Measurements from ENCODE around the gene SHC4. TPM values are rescaled to one million over a fixed set of nuclear protein-coding genes. Genes with fewer than 3 reads are reported as not detected.

The SHC4 gene
- polyA plus RNA-seq, 1 donor from 2014 or later = 4.5 TPM

DNA sequence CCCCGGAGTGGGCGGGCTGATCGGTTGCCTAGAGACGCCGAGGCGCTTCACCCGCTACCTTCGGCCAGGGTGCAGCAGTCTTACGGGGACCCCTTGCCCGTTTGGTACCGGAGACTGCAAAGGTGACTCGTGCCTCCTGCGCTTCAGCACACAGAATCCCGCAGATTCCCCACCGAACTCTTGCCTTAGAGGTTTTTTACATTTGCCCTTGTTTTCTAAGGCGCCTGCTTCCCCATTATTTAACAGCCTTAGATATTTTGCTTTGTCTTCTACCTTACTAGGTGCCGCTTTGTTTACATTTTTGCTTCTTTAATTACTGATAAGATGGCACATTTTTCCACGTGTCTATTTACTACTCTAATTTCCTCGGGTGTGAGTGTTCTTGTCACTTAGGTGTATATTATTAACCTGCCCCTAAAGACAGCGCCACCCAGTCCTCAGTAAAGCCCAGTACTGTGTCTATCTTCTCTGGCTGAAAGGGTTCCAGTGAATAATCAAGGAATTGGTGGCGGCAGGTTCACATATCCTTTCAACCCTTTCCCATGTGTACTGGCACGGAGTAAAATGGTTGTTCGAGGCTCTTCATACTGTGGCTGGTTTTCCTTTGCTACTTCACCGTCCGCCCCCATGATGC, 152.3 kb downstream of the SHC4 start:
- peak overlapping the region; percentile 29 for H3K27ac ChIP-seq (ENCODE audit: low read length)
- peak overlapping the region; percentile 59 for H3K9ac ChIP-seq (ENCODE audit: low read length)
- H3K27me3 ChIP-seq (ENCODE audit: insufficient read depth, low read depth, low read length) = no peaks in the 10 kb centered on the region
- peak overlapping the region; percentile 76 for H3K4me2 ChIP-seq (ENCODE audit: low read length)
- peak overlapping the region; percentile 61 for H2AFZ ChIP-seq (ENCODE audit: low read depth, low read length)
- no peaks in the 10 kb centered on the region for H4K20me1 ChIP-seq (ENCODE audit: insufficient read depth)
- no peaks in the 10 kb centered on the region for H3K79me2 ChIP-seq (replicated peaks; ENCODE audit: insufficient read depth, low read length)
- TF ChIP-seq RAD21 (conservative IDR thresholded peaks at IDR 0.05) (no peak), TAF1 (IDR thresholded peaks at IDR 0.05; ENCODE audit: low read depth) (no peak), REST (IDR thresholded peaks at IDR 0.05; ENCODE audit: borderline replicate concordance) (no peak), EZH2 (IDR thresholded peaks at IDR 0.05; ENCODE audit: borderline replicate concordance, insufficient read depth, low read length, poor library complexity, severe bottlenecking) (no peak), CTCF (IDR thresholded peaks at IDR 0.05; ENCODE audit: poor library complexity, severe bottlenecking) (peak; percentile 45), MXI1 (conservative IDR thresholded peaks at IDR 0.05; ENCODE audit: poor library complexity, severe bottlenecking) (peak; percentile 59)
- H3F3A ChIP-seq (ENCODE audit: insufficient read depth, low read length, poor library complexity, severe bottlenecking) = no peaks in the 10 kb centered on the region
- no peaks in the 10 kb centered on the region for H3K9me3 ChIP-seq (ENCODE audit: low read length)
- no peaks in the 10 kb centered on the region for H3K9me2 ChIP-seq (ENCODE audit: insufficient read depth, low read length)
- H3K4me3 ChIP-seq (ENCODE audit: low read length) = peak overlapping the region; percentile 79
- H3K36me3 ChIP-seq (ENCODE audit: insufficient read depth, low read length) = no peaks in the 10 kb centered on the region

GRCh38 chr15:48810414-48811324, 153.1 kb downstream of the SHC4 start, which contains the start of gene CEP152:
TSS of gene CEP152 (minus strand) at chr15:48811069. CDS start at chr15:48805649, 5,420 bp downstream.
- Histone ChIP-seq H3K9me3 (ENCODE audit: low read length) (no peaks in the 10 kb centered on the region), H3K27ac (ENCODE audit: low read length) (peak within 1 kb of the TSS; percentile 29), H3K27me3 (ENCODE audit: insufficient read depth, low read depth, low read length) (no peaks in the 10 kb centered on the region), H3K9me2 (ENCODE audit: insufficient read depth, low read length) (no peaks in the 10 kb centered on the region), H3K4me2 (ENCODE audit: low read length) (peak within 1 kb of the TSS; percentile 76), H3K79me2 (replicated peaks; ENCODE audit: insufficient read depth, low read length) (no peaks in the 10 kb centered on the region), H3K4me3 (ENCODE audit: low read length) (peak within 1 kb of the TSS; percentile 79), H3K36me3 (ENCODE audit: insufficient read depth, low read length) (no peaks in the 10 kb centered on the region), H4K20me1 (ENCODE audit: insufficient read depth) (no peaks in the 10 kb centered on the region), H3K9ac (ENCODE audit: low read length) (peak within 1 kb of the TSS; percentile 59), H3F3A (ENCODE audit: insufficient read depth, low read length, poor library complexity, severe bottlenecking) (no peaks in the 10 kb centered on the region), H2AFZ (ENCODE audit: low read depth, low read length) (peak within 1 kb of the TSS; percentile 82)
- TF ChIP-seq CTCF (IDR thresholded peaks at IDR 0.05; ENCODE audit: poor library complexity, severe bottlenecking) (no peak), MXI1 (conservative IDR thresholded peaks at IDR 0.05; ENCODE audit: poor library complexity, severe bottlenecking) (peak; percentile 99), POLR2AphosphoS5 (IDR thresholded peaks at IDR 0.05) (peak; percentile 42)
